Germinal center (tissue), 1 donor: ENCODE measurements around the gene PTPRD.
"Not testable (repeated sequence)": the region's sequence is repeated elsewhere in the genome, so short reads cannot be mapped to it uniquely, and the experiment has no call there.

Experiments used
- DNase-seq: peaks from one replicate; pipeline ENCODE4 v3.0.0; 2012; ENCODE audit warnings: mixed read lengths, low spot score

The PTPRD gene

GRCh38 chr9:9963841-9964240 lies 649.0 kb downstream of the PTPRD start:
- no peak for DNase-seq

GRCh38 chr9:9961934-9962333 lies 650.9 kb downstream of the PTPRD start:
- DNase-seq, result no peak

GRCh38 chr9:9961487-9961886 lies 651.3 kb downstream of the PTPRD start:
- DNase-seq, result no peak

- no peak for DNase-seq
Observed at GRCh38 chr9:9951556-9952160, 661.1 kb downstream of the PTPRD start.

- no peak for DNase-seq
Observed at GRCh38 chr9:9950813-9951212, 662.0 kb downstream of the PTPRD start.

GRCh38 chr9:9949978-9950377 lies 662.8 kb downstream of the PTPRD start:
- DNase-seq, result no peak

GRCh38 chr9:9949368-9949767 lies 663.4 kb downstream of the PTPRD start:
- DNase-seq, result no peak

GRCh38 chr9:9945966-9946365 lies 666.8 kb downstream of the PTPRD start:
- DNase-seq, result no peak

GRCh38 chr9:9942764-9943424 lies 669.9 kb downstream of the PTPRD start:
- peak; percentile 41 for DNase-seq

- no peak for DNase-seq
Observed at GRCh38 chr9:9938432-9938831, 674.4 kb downstream of the PTPRD start.

GRCh38 chr9:9931464-9931863 lies 681.3 kb downstream of the PTPRD start:
- DNase-seq, result not testable (repeated sequence)

- DNase-seq, result no peak
Observed at GRCh38 chr9:9924376-9924775, 688.4 kb downstream of the PTPRD start.

GRCh38 chr9:9921805-9922204 lies 691.0 kb downstream of the PTPRD start:
- DNase-seq, result no peak

- DNase-seq, result no peak
Observed at GRCh38 chr9:9920425-9921060, 692.3 kb downstream of the PTPRD start.

- no peak for DNase-seq
Observed at GRCh38 chr9:9919174-9919775, 693.5 kb downstream of the PTPRD start.

GRCh38 chr9:9917400-9917799 lies 695.4 kb downstream of the PTPRD start:
- no peak for DNase-seq

- no peak for DNase-seq
Observed at GRCh38 chr9:9914174-9914573, 698.6 kb downstream of the PTPRD start.

GRCh38 chr9:9913276-9913832 lies 699.4 kb downstream of the PTPRD start:
- DNase-seq, result no peak

GRCh38 chr9:9912459-9912858 lies 700.3 kb downstream of the PTPRD start:
- peak; percentile 2 for DNase-seq

GRCh38 chr9:9905736-9906135 lies 707.1 kb downstream of the PTPRD start:
- no peak for DNase-seq

GRCh38 chr9:9904041-9904440 lies 708.8 kb downstream of the PTPRD start:
- DNase-seq, result no peak

- DNase-seq, result no peak
Observed at GRCh38 chr9:9901624-9902023, 711.2 kb downstream of the PTPRD start.

GRCh38 chr9:9893837-9894236 lies 719.0 kb downstream of the PTPRD start:
- no peak for DNase-seq
